GM21360 (cell line): Measurements from ENCODE around the gene PDLIM1.

Experiments
- ATAC-seq: cut with Tn5 transposase; IDR thresholded peaks from one replicate; pipeline ENCODE4 v1.9.1; 2021; ENCODE audit warnings: mild to moderate bottlenecking, moderate library complexity; ENCODE audit not compliant: unreplicated experiment

Gene PDLIM1

GRCh38 chr10:95267251-95267650, 23.6 kb downstream of the PDLIM1 start:
- no peak for ATAC-seq

- ATAC-seq, result peak; percentile 81
Observed at GRCh38 chr10:95266674-95267095, 24.1 kb downstream of the PDLIM1 start.

GRCh38 chr10:95265572-95265971, 25.2 kb downstream of the PDLIM1 start:
- no peak for ATAC-seq

GRCh38 chr10:95264227-95265051, 26.4 kb downstream of the PDLIM1 start:
- no peak for ATAC-seq

GRCh38 chr10:95263864-95264226, 27.0 kb downstream of the PDLIM1 start:
- ATAC-seq, result no peak

- ATAC-seq, result no peak
Observed at GRCh38 chr10:95262763-95263518, 27.9 kb downstream of the PDLIM1 start.

GRCh38 chr10:95261926-95262325, 28.9 kb downstream of the PDLIM1 start:
- no peak for ATAC-seq

GRCh38 chr10:95260909-95261552, 29.8 kb downstream of the PDLIM1 start:
- ATAC-seq, result no peak

GRCh38 chr10:95260397-95260881, 30.4 kb downstream of the PDLIM1 start:
- ATAC-seq, result no peak

GRCh38 chr10:95257849-95258248, 33.0 kb downstream of the PDLIM1 start:
- ATAC-seq, result no peak

- no peak for ATAC-seq
Observed at GRCh38 chr10:95256268-95256667, 34.5 kb downstream of the PDLIM1 start.

- no peak for ATAC-seq
Observed at GRCh38 chr10:95254629-95255028, 36.2 kb downstream of the PDLIM1 start.

- ATAC-seq, result no peak
Observed at GRCh38 chr10:95253686-95254085, 37.1 kb downstream of the PDLIM1 start.

GRCh38 chr10:95253007-95253406, 37.8 kb downstream of the PDLIM1 start:
- no peak for ATAC-seq

- no peak for ATAC-seq
Observed at GRCh38 chr10:95250856-95251255, 39.9 kb downstream of the PDLIM1 start.

GRCh38 chr10:95249467-95249866, 41.3 kb downstream of the PDLIM1 start:
- no peak for ATAC-seq

GRCh38 chr10:95248989-95249388, 41.8 kb downstream of the PDLIM1 start:
- ATAC-seq, result no peak

GRCh38 chr10:95247881-95248583, 42.8 kb downstream of the PDLIM1 start:
- no peak for ATAC-seq

- no peak for ATAC-seq
Observed at GRCh38 chr10:95247200-95247880, 43.5 kb downstream of the PDLIM1 start.

- ATAC-seq, result peak; percentile 31
Observed at GRCh38 chr10:95246582-95247051, 44.2 kb downstream of the PDLIM1 start.
